A549 (cell line): ENCODE measurements around the gene FAM107A.

Experiments
- BHLHE40 ChIP-seq: IDR thresholded peaks from 2 replicates; pipeline ENCODE4 v1.6.1; 2012; ENCODE audit warnings: low read depth, low read length, inconsistent platforms
- CBX8 ChIP-seq: fragments of 200-600 bp; sonication (generic); IDR thresholded peaks from 2 replicates; pipeline ENCODE4 v1.6.1; 2016
- CTCF ChIP-seq: fragments of >200 bp; sonication (Bioruptor Twin); formaldehyde crosslinking; IDR thresholded peaks from 3 replicates; pipeline ENCODE4 v1.5.1; 2016
- ESRRA ChIP-seq: fragments of 150-350 bp; IDR thresholded peaks from 2 replicates; pipeline ENCODE4 v1.6.1; 2014; ENCODE audit warnings: mild to moderate bottlenecking, low read length, borderline replicate concordance
- JUNB ChIP-seq: fragments of >200 bp; sonication (Bioruptor Twin); formaldehyde crosslinking; IDR thresholded peaks from 2 replicates; pipeline ENCODE4 v1.6.1; 2016
- KDM1A ChIP-seq: fragments of 200-600 bp; sonication (generic); IDR thresholded peaks from 2 replicates; pipeline ENCODE4 v1.6.1; 2016; ENCODE audit warnings: low read depth, mild to moderate bottlenecking
- MAX ChIP-seq: IDR thresholded peaks from 2 replicates; pipeline ENCODE4 v1.6.1; 2012
- POLR2A ChIP-seq: IDR thresholded peaks from 2 replicates; pipeline ENCODE4 v1.6.1; 2012; ENCODE audit warnings: mild to moderate bottlenecking, low read length
- RAD21 ChIP-seq, 2 experiments: fragments of >200 bp in 1 of 2; sonication (Bioruptor Twin) in 1 of 2; formaldehyde crosslinking in 1 of 2; IDR thresholded peaks in 1 of 2; conservative IDR thresholded peaks in 1 of 2; 2 replicates in 1 of 2; 3 replicates in 1 of 2; pipeline ENCODE4 v1.6.1; 2012 to 2018; ENCODE audit warnings: inconsistent platforms in 1 of 2
- REST ChIP-seq: fragments of 200-600 bp; sonication (generic); IDR thresholded peaks from 2 replicates; pipeline ENCODE4 v1.6.1; 2016; ENCODE audit warnings: antibody characterized with exemption, mild to moderate bottlenecking, moderate library complexity
- SREBF2 ChIP-seq: fragments of 450-650 bp; IDR thresholded peaks from 2 replicates; pipeline ENCODE4 v1.6.1; 2014; ENCODE audit warnings: mild to moderate bottlenecking, moderate library complexity
- USF2 ChIP-seq: fragments of 450-650 bp; IDR thresholded peaks from 2 replicates; pipeline ENCODE4 v1.6.1; 2014; ENCODE audit warnings: antibody characterized with exemption

GRCh38 chr3:58518291-58518789 is 58.9 kb downstream of the FAM107A start:
- TF ChIP-seq BHLHE40 (no peak), MAX (no peak), JUNB (no peak), KDM1A (no peak), RAD21 (conservative IDR thresholded peaks at IDR 0.05 in 1 of 2, IDR thresholded peaks at IDR 0.05 in 1 of 2) (no peak), REST (no peak), CBX8 (no peak), CTCF (no peak), SREBF2 (no peak), POLR2A (no peak), USF2 (no peak), ESRRA (no peak)
